HepG2 (cell line): ENCODE measurements around the gene C10orf71.

ENCODE experiments used
- CTCF ChIP-seq: sonication (generic); formaldehyde crosslinking; IDR thresholded peaks from 2 replicates; pipeline ENCODE4 v1.5.0; 2020; ENCODE audit warnings: mild to moderate bottlenecking, missing genetic modification reagents, moderate library complexity
- GATAD1 ChIP-seq: IDR thresholded peaks from 2 replicates; pipeline ENCODE4 v1.6.1; 2016; ENCODE audit warnings: missing genetic modification reagents, missing compliant biosample characterization
- MAX ChIP-seq: IDR thresholded peaks from 2 replicates; pipeline ENCODE4 v1.6.1; 2012; ENCODE audit warnings: inconsistent platforms
- MXI1 ChIP-seq: IDR thresholded peaks from 3 replicates; pipeline ENCODE4 v1.6.1; 2012; ENCODE audit warnings: low read depth, low read length, inconsistent platforms, borderline replicate concordance
- SRF ChIP-seq: IDR thresholded peaks from 2 replicates; pipeline ENCODE4 v1.6.1; 2011; ENCODE audit warnings: mild to moderate bottlenecking, low read depth, low read length, moderate library complexity
- YY1 ChIP-seq: IDR thresholded peaks from 2 replicates; pipeline ENCODE4 v1.6.1; 2011; ENCODE audit warnings: low read length, low read depth, moderate library complexity, mild to moderate bottlenecking; ENCODE audit not compliant: insufficient read depth, insufficient replicate concordance

GRCh38 chr10:49373361-49373760 lies 74.4 kb downstream of the C10orf71 start:
- TF ChIP-seq MXI1 (no peak), MAX (no peak), CTCF (CRISPR knock-in tag) (no peak), YY1 (no peak), SRF (no peak), GATAD1 (CRISPR knock-in tag) (no peak)
